Measurements from ENCODE around the gene CDV3.

DNA sequence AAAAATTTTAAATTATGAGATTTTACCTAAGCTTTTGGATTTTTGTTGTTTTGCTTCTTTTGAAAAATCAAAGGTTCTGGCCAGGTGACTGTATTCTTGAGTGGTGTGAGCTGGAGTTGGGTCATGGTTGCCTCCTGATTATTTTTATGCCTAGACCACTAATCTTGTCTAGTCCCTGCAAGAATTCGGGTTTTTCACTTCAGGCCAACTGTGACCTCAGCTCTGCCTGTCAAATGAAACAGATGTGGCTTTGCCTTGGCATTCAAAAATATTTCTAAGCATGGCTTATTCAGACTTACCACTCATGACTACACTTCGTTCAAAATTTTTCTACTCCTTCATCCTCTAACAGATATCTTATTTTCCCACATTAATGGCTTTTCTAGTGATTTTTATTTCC, 25.4 kb upstream of the CDV3 start:
- TF ChIP-seq, protein P1, sequence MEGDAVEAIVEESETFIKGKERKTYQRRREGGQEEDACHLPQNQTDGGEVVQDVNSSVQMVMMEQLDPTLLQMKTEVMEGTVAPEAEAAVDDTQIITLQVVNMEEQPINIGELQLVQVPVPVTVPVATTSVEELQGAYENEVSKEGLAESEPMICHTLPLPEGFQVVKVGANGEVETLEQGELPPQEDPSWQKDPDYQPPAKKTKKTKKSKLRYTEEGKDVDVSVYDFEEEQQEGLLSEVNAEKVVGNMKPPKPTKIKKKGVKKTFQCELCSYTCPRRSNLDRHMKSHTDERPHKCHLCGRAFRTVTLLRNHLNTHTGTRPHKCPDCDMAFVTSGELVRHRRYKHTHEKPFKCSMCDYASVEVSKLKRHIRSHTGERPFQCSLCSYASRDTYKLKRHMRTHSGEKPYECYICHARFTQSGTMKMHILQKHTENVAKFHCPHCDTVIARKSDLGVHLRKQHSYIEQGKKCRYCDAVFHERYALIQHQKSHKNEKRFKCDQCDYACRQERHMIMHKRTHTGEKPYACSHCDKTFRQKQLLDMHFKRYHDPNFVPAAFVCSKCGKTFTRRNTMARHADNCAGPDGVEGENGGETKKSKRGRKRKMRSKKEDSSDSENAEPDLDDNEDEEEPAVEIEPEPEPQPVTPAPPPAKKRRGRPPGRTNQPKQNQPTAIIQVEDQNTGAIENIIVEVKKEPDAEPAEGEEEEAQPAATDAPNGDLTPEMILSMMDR (tag by site-specific recombination; IDR thresholded peaks at IDR 0.05): no peak
- TF ChIP-seq ZNF202 (tag by site-specific recombination; IDR thresholded peaks at IDR 0.05; ENCODE audit: borderline replicate concordance) (no peak), ZNF174 (tag by site-specific recombination; IDR thresholded peaks at IDR 0.05) (no peak), REST (tag by site-specific recombination; IDR thresholded peaks at IDR 0.05) (no peak), ZNF549 (tag by site-specific recombination; IDR thresholded peaks at IDR 0.05) (no peak), ZBTB21 (tag by site-specific recombination; IDR thresholded peaks at IDR 0.05) (no peak), GLIS1 (tag by site-specific recombination; IDR thresholded peaks at IDR 0.05) (no peak), YY2 (tag by site-specific recombination; IDR thresholded peaks at IDR 0.05) (no peak), ZBTB10 (tag by site-specific recombination; IDR thresholded peaks at IDR 0.05) (no peak)
- TF ChIP-seq, protein P2, sequence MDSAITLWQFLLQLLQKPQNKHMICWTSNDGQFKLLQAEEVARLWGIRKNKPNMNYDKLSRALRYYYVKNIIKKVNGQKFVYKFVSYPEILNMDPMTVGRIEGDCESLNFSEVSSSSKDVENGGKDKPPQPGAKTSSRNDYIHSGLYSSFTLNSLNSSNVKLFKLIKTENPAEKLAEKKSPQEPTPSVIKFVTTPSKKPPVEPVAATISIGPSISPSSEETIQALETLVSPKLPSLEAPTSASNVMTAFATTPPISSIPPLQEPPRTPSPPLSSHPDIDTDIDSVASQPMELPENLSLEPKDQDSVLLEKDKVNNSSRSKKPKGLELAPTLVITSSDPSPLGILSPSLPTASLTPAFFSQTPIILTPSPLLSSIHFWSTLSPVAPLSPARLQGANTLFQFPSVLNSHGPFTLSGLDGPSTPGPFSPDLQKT (IDR thresholded peaks at IDR 0.05; ENCODE audit: borderline replicate concordance, low read depth, low read length): no peak
- TF ChIP-seq, protein P3, sequence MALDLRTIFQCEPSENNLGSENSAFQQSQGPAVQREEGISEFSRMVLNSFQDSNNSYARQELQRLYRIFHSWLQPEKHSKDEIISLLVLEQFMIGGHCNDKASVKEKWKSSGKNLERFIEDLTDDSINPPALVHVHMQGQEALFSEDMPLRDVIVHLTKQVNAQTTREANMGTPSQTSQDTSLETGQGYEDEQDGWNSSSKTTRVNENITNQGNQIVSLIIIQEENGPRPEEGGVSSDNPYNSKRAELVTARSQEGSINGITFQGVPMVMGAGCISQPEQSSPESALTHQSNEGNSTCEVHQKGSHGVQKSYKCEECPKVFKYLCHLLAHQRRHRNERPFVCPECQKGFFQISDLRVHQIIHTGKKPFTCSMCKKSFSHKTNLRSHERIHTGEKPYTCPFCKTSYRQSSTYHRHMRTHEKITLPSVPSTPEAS (tag by site-specific recombination; IDR thresholded peaks at IDR 0.05): no peak

All from HEK293 (cell line).